Brain microvascular endothelial cell (primary cell): Measurements from ENCODE around the gene CRIP2.
A peak's percentile ranks its signal among the peaks of the same experiment; 100 is the strongest.

Experiments used
- DNase-seq: peaks from one replicate; pipeline ENCODE4 v3.0.0-alpha.2; 2020
- H3K27ac ChIP-seq: fragments of 250-450 bp; sonication (Bioruptor Pico); 2 replicates; pipeline ENCODE4 v1.5.1; 2020; ENCODE audit warnings: mild to moderate bottlenecking, moderate library complexity
- H3K27me3 ChIP-seq: fragments of 250-450 bp; sonication (Bioruptor Pico); replicated peaks from 2 replicates; pipeline ENCODE4 v1.5.1; 2020; ENCODE audit warnings: mild to moderate bottlenecking
- H3K36me3 ChIP-seq: fragments of 250-450 bp; sonication (Bioruptor Pico); replicated peaks from 2 replicates; pipeline ENCODE4 v1.5.1; 2020; ENCODE audit warnings: mild to moderate bottlenecking
- H3K4me3 ChIP-seq: 2 replicates; pipeline ENCODE4 v1.5.1; 2011; ENCODE audit warnings: low read depth, mild to moderate bottlenecking, control low read depth, low read length, moderate library complexity
- in situ Hi-C: cut with HindIII; loops from 2 replicates; pipeline ENCODE4 v1.10.0; 2017; ENCODE audit warnings: low sequenced_read_pairs, low pct_ligation_motif_present
- TF ChIP-seq, protein P1 (sequence below): IDR thresholded peaks from 2 replicates; pipeline ENCODE4 v1.5.1; 2011; ENCODE audit warnings: low read depth, mild to moderate bottlenecking, moderate library complexity, low read length, control low read depth, inconsistent platforms; ENCODE audit errors: missing control alignments

Gene CRIP2

GRCh38 chr14:105471297-105471821 lies 3.3 kb upstream of the CRIP2 start:
- Histone ChIP-seq H3K27me3 (no peaks in the 10 kb centered on the region), H3K36me3 (peaks cover 26% of the 10 kb centered on the region), H3K27ac (no peak overlapping the region), H3K4me3 (no peak overlapping the region)
- DNase-seq = no peak
- in situ Hi-C loops = no loop called here
- TF ChIP-seq, protein P1, sequence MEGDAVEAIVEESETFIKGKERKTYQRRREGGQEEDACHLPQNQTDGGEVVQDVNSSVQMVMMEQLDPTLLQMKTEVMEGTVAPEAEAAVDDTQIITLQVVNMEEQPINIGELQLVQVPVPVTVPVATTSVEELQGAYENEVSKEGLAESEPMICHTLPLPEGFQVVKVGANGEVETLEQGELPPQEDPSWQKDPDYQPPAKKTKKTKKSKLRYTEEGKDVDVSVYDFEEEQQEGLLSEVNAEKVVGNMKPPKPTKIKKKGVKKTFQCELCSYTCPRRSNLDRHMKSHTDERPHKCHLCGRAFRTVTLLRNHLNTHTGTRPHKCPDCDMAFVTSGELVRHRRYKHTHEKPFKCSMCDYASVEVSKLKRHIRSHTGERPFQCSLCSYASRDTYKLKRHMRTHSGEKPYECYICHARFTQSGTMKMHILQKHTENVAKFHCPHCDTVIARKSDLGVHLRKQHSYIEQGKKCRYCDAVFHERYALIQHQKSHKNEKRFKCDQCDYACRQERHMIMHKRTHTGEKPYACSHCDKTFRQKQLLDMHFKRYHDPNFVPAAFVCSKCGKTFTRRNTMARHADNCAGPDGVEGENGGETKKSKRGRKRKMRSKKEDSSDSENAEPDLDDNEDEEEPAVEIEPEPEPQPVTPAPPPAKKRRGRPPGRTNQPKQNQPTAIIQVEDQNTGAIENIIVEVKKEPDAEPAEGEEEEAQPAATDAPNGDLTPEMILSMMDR = peak; percentile 40

- no peak overlapping the region for H3K27ac ChIP-seq
- no peak overlapping the region for H3K4me3 ChIP-seq
- no peak for DNase-seq
- H3K36me3 ChIP-seq = peaks cover 21% of the 10 kb centered on the region
- H3K27me3 ChIP-seq = no peaks in the 10 kb centered on the region
- TF ChIP-seq, protein P1 = no peak
- in situ Hi-C loops = no loop called here
Measured at GRCh38 chr14:105471823-105472485, 2.7 kb upstream of the CRIP2 start.

GRCh38 chr14:105472486-105472991 lies 2.1 kb upstream of the CRIP2 start:
- Histone ChIP-seq H3K27me3 (no peaks in the 10 kb centered on the region), H3K4me3 (no peak overlapping the region), H3K36me3 (peaks cover 16% of the 10 kb centered on the region), H3K27ac (no peak overlapping the region)
- DNase-seq = no peak
- in situ Hi-C loops = no loop called here
- TF ChIP-seq, protein P1 = no peak

DNA sequence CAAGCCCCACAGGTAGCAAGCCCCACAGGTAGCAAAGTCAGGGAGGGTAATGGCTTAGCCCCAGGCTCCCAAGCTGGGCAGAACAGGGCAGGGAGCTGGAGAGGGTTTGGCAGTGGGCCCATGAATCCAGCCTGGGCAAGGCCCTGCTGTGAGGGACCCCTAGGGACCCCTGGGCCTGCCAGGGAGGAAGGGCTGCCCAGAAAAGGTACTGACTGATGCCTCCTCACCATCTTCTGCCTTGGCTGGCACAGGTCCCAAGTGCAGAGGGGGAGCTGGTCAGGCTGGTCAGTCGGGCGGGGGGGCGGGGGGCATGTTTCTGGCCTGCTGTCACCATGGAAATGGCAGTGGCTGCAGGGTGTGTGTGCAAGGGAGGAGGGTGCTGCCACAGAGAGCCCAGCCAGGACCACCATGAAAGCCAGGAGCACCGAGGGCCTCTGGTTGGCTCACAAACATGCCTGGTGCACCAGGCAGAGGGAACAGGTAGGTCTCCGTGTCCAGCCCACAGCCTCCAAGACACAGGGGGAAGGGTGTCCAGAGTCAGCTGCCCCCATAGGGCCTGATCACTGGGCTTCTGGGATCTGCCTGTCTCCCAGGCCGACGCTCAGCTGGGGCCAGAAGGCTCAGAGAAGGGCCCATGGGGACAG lies 1.5 kb upstream of the CRIP2 start:
- no peak for DNase-seq
- TF ChIP-seq, protein P1 = no peak
- Histone ChIP-seq H3K4me3 (no peak overlapping the region), H3K36me3 (peaks cover 12% of the 10 kb centered on the region), H3K27me3 (no peaks in the 10 kb centered on the region), H3K27ac (no peak overlapping the region)
- in situ Hi-C loops = no loop called here

DNA sequence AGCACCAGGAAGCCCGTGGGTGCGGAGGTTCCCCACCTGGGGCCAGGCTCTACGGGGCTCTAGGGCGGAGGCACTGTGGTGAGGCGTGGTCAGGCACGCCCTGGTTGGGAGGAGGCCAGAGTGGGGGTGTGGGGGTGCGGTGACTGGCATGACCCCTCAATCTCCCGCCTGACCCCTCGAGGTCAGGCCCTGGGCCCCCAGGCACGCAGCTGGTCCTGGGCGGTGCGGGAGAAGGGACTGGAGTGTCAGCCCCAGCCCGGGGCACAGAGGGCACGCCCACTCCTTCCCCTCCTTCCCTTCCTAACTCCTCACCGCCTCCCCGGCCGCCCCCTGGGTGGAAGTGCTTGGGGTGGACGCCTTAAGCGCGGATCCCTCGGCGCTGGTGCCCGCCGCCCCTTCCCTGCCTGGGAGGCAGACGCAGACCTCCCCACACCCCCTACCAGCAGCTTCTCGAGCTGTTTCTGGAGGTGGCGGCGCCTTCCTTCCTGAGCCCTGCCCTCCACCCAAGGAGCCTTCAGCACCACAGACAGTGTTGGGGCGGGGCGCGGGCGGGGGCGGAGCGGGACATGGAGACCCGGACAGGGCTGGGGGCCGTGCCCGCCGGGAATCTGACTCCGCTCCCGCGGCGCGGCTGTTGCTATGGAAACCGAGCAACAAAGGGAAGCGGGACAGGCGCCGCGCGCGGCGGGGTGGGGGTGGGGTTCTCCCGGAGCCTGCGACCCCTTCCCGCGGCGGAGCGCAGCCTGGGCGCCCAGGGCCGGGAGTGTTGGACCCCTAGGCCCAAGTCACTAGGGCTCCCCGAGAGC lies 741 bp upstream of the CRIP2 start:
- DNase-seq = peak; percentile 87
- Histone ChIP-seq H3K36me3 (peaks cover 5% of the 10 kb centered on the region), H3K4me3 (peak overlapping the region; percentile 48), H3K27ac (peak overlapping the region; percentile 74), H3K27me3 (no peaks in the 10 kb centered on the region)
- TF ChIP-seq, protein P1 = no peak
- in situ Hi-C loops = no loop called here
